IMR-90 (cell line): Measurements from ENCODE around the gene ABCC3. TPM values are rescaled to one million over a fixed set of nuclear protein-coding genes. Genes with fewer than 3 reads are reported as not detected.

Experiments
- ATAC-seq: fragments of 200-7000 bp; cut with Tn5 transposase; 2 replicates; pipeline ENCODE4 v1.9.1; 2020; ENCODE audit warnings: low read depth, mild to moderate bottlenecking, moderate library complexity
- BruUV-seq: library from RNA; stranded (reverse); fragments of 400-500 nt; replicated peaks from 2 replicates; lab custom pipeline; 2021; lab: Mats Ljungman, UMichigan
- CTCF ChIA-PET: fragments of 300-600 bp; formaldehyde crosslinking; extraction: SDS; loops from one replicate; lab custom pipeline; 2021; ENCODE audit warnings: antibody characterized with exemption; lab: Yijun Ruan, JAX
- POLR2A ChIA-PET: fragments of 300-600 bp; sonication (Branson Sonifier 250); formaldehyde crosslinking; loops from one replicate; lab custom pipeline; 2022; ENCODE audit warnings: antibody characterized with exemption; ENCODE audit not compliant: unreplicated experiment; lab: Charles Lee
- DNase-seq: peaks from one replicate; pipeline ENCODE4 v3.0.0; 2013
- H2AFZ ChIP-seq: replicated peaks from 2 replicates; pipeline ENCODE3; 2013; ENCODE audit warnings: low read length, mild to moderate bottlenecking; ENCODE audit not compliant: poor library complexity
- H2AK5ac ChIP-seq: 2 replicates; pipeline ENCODE4 v1.6.1; 2013; ENCODE audit warnings: low read depth, low read length, inconsistent platforms
- H2AK9ac ChIP-seq: replicated peaks from 2 replicates; pipeline ENCODE3; 2013; ENCODE audit warnings: mild to moderate bottlenecking, low read depth, low read length, moderate library complexity; ENCODE audit not compliant: poor library complexity
- H2BK120ac ChIP-seq: 2 replicates; pipeline ENCODE4 v1.6.1; 2013; ENCODE audit warnings: low read depth, low read length, inconsistent platforms
- H2BK15ac ChIP-seq: 3 replicates; pipeline ENCODE4 v1.6.1; 2013; ENCODE audit warnings: low read depth, low read length, inconsistent platforms
- H2BK20ac ChIP-seq: 2 replicates; pipeline ENCODE4 v1.6.1; 2013; ENCODE audit warnings: low read depth, mild to moderate bottlenecking, inconsistent platforms, low read length, moderate library complexity
- H2BK5ac ChIP-seq: 2 replicates; pipeline ENCODE4 v1.6.1; 2013; ENCODE audit warnings: mild to moderate bottlenecking, low read depth, low read length, inconsistent platforms; ENCODE audit not compliant: poor library complexity, severe bottlenecking
- H3K14ac ChIP-seq: replicated peaks from 2 replicates; pipeline ENCODE4 v1.6.1; 2013; ENCODE audit warnings: low read depth, low read length, inconsistent platforms
- H3K18ac ChIP-seq: 2 replicates; pipeline ENCODE4 v1.6.1; 2013; ENCODE audit warnings: low read depth, low read length, control low read depth
- H3K23ac ChIP-seq: 2 replicates; pipeline ENCODE4 v1.6.1; 2013; ENCODE audit warnings: low read depth, low read length, inconsistent platforms
- H3K27ac ChIP-seq: 2 replicates; pipeline ENCODE4 v1.5.1; 2013; ENCODE audit warnings: mild to moderate bottlenecking, control low read depth, low read length; ENCODE audit not compliant: insufficient read depth
- H3K27me3 ChIP-seq: 2 replicates; pipeline ENCODE4 v1.6.1; 2013; ENCODE audit warnings: low read length; ENCODE audit not compliant: control insufficient read depth, insufficient read depth
- H3K36me3 ChIP-seq: 2 replicates; pipeline ENCODE4 v1.6.1; 2013; ENCODE audit warnings: low read length, mixed read lengths; ENCODE audit not compliant: control insufficient read depth, insufficient read depth
- H3K4ac ChIP-seq: 2 replicates; pipeline ENCODE4 v1.6.1; 2013; ENCODE audit warnings: low read depth, low read length, inconsistent platforms
- H3K4me1 ChIP-seq: 2 replicates; pipeline ENCODE4 v1.6.1; 2013; ENCODE audit warnings: low read length, mixed read lengths; ENCODE audit not compliant: control insufficient read depth, insufficient read depth
- H3K4me2 ChIP-seq: 2 replicates; pipeline ENCODE4 v1.6.1; 2013; ENCODE audit warnings: low read depth, mild to moderate bottlenecking, control low read depth, low read length, moderate library complexity
- H3K4me3 ChIP-seq: 2 replicates; pipeline ENCODE4 v1.5.1; 2013; ENCODE audit warnings: low read depth, mild to moderate bottlenecking, control low read depth, low read length, moderate library complexity; ENCODE audit not compliant: insufficient read depth
- H3K56ac ChIP-seq: 2 replicates; pipeline ENCODE4 v1.6.1; 2013; ENCODE audit warnings: low read length, inconsistent platforms; ENCODE audit not compliant: insufficient read depth; ENCODE audit errors: extremely low read depth
- H3K79me1 ChIP-seq, 2 experiments: 2 replicates each; pipeline ENCODE4 v1.6.1; 2013; ENCODE audit warnings: low read length in 2 of 2, inconsistent platforms in 1 of 2, low read depth in 1 of 2
- H3K9ac ChIP-seq: 2 replicates; pipeline ENCODE4 v1.6.1; 2013; ENCODE audit warnings: low read depth, low read length, control low read depth
- H3K9me1 ChIP-seq: 2 replicates; pipeline ENCODE4 v1.6.1; 2013; ENCODE audit warnings: low read length, inconsistent platforms; ENCODE audit not compliant: insufficient read depth
- H3K9me3 ChIP-seq: 2 replicates; pipeline ENCODE4 v1.6.1; 2013; ENCODE audit warnings: low read length; ENCODE audit not compliant: control insufficient read depth, insufficient read depth
- H4K20me1 ChIP-seq: 2 replicates; pipeline ENCODE4 v1.6.1; 2013; ENCODE audit warnings: low read length, inconsistent platforms; ENCODE audit not compliant: insufficient read depth
- H4K5ac ChIP-seq: 2 replicates; pipeline ENCODE4 v1.6.1; 2013; ENCODE audit warnings: mild to moderate bottlenecking, low read depth, low read length, control low read depth
- H4K8ac ChIP-seq, 2 experiments: 2 replicates each; pipeline ENCODE4 v1.6.1; 2013; ENCODE audit warnings: low read depth in 2 of 2, low read length in 2 of 2, control low read depth in 1 of 2, inconsistent platforms in 1 of 2
- H4K91ac ChIP-seq: 2 replicates; pipeline ENCODE4 v1.6.1; 2013; ENCODE audit warnings: low read depth, low read length, inconsistent platforms; ENCODE audit not compliant: insufficient read depth
- CHD1 ChIP-seq: IDR thresholded peaks from 2 replicates; pipeline ENCODE4 v1.6.1; 2012; ENCODE audit warnings: low read depth, low read length, improper control_type of control experiment
- MXI1 ChIP-seq: IDR thresholded peaks from 2 replicates; pipeline ENCODE4 v1.6.1; 2012; ENCODE audit warnings: low read depth, mild to moderate bottlenecking, low read length, moderate library complexity, borderline replicate concordance
- SMC3 ChIP-seq: fragments of 150-350 bp; IDR thresholded peaks from 2 replicates; pipeline ENCODE4 v1.6.1; 2016; ENCODE audit warnings: low read depth, mild to moderate bottlenecking, antibody characterized with exemption, low read length, moderate library complexity
- USF2 ChIP-seq: fragments of 150-350 bp; IDR thresholded peaks from 2 replicates; pipeline ENCODE4 v1.6.1; 2017; ENCODE audit warnings: mild to moderate bottlenecking, antibody characterized with exemption, low read length, low read depth
- WGBS, 2 experiments: methylation state at CpG; one replicate each; pipeline versions ENCODE4 v1.1.5 to v1.1.7; 2013; ENCODE audit warnings: missing lambda C conversion rate in 2 of 2; ENCODE audit not compliant: insufficient read length in 1 of 2; ENCODE audit errors: extremely low coverage in 2 of 2; 5-methylcytosine and 5-hydroxymethylcytosine counted together
- dilution Hi-C: fragments of 300-500 bp; cut with HindIII; formaldehyde crosslinking; loops from one replicate; pipeline ENCODE4 v1.14.3; 2018; ENCODE audit warnings: low sequenced_read_pairs; ENCODE audit not compliant: unreplicated experiment
- in situ Hi-C: fragments of 300-500 bp; cut with MboI; formaldehyde crosslinking; loops from 3 replicates; pipeline ENCODE4 v1.14.3; 2019; ENCODE audit warnings: low sequenced_read_pairs, inconsistent platforms, mixed read lengths
- intact Hi-C: fragments of 100-400 bp; cut with micrococcal nuclease; formaldehyde crosslinking; loops from 2 replicates; pipeline ENCODE4 v1.10.0; 2022
- polyA plus RNA-seq, 3 experiments: library from polyadenylated mRNA; depleted of rRNA; stranded (reverse); fragments of >200 nt; gene quantifications; 2 replicates each; pipeline ENCODE4 v1.2.3, GENCODE V29; 2012; ENCODE audit warnings: low replicate concordance in 1 of 3
- total RNA-seq: library from RNA; depleted of rRNA; stranded (reverse); fragments of >200 nt; gene quantifications from 2 replicates; pipeline ENCODE4 v1.2.3, GENCODE V29; 2012

Gene ABCC3
- total and polyA plus RNA-seq, 2 of the 4 experiments (the other 2 are of a cell fraction), result 3.2 to 6.6 TPM

- Histone ChIP-seq H3K18ac (no peak overlapping the region), H3K14ac (no peak overlapping the region), H2BK15ac (no peak overlapping the region), H4K5ac (no peak overlapping the region), H3K27ac (no peak overlapping the region), H2BK5ac (no peak overlapping the region), H3K23ac (no peak overlapping the region), H2AK5ac (no peak overlapping the region), H4K8ac (no peak overlapping the region), H3K4me1 (peaks cover 10% of the 10 kb centered on the region), H3K9me1 (peaks cover 11% of the 10 kb centered on the region), H2BK20ac (no peak overlapping the region), H3K4me2 (no peak overlapping the region), H4K20me1 (peaks cover 96% of the 10 kb centered on the region), H3K56ac (no peak overlapping the region), H2AFZ (no peak overlapping the region), H2AK9ac (no peak overlapping the region), H3K27me3 (no peaks in the 10 kb centered on the region), H3K4ac (no peak overlapping the region), H4K91ac (no peak overlapping the region), H3K4me3 (no peak overlapping the region), H2BK120ac (no peak overlapping the region), H3K79me1 (peaks cover 0 to 39% of the 10 kb centered on the region in 2 experiments; a peak in 3 of 4 replicates), H3K36me3 (0 out of 2 replicates have a peak, but pooled peaks cover 3% of the 10 kb centered on the region), H3K9me3 (no peaks in the 10 kb centered on the region), H3K9ac (no peak overlapping the region)
- 100% methylated on average over 5 of the region's 12 CpGs; no CpG with 5 or more reads in 1 of the 2 experiments for WGBS, 2 experiments
- no peak for DNase-seq
- in situ Hi-C loops (no loop called here), intact Hi-C loops (no loop called here), dilution Hi-C loops (no loop called here)
- ATAC-seq, result no peak
- TF ChIP-seq SMC3 (no peak), MXI1 (no peak), CHD1 (no peak), USF2 (no peak)
- ChIA-PET CTCF (no interaction called here), POLR2A (no interaction called here)
- BruUV-seq, result no TSS peak
These were observed 91.3 kb downstream of the ABCC3 start for GRCh38 chr17:50725769-50726655.
